ENCODE data around the gene ALKBH3. TPM values are rescaled to one million over a fixed set of nuclear protein-coding genes. Genes with fewer than 3 reads are reported as not detected.

Gene ALKBH3
- total and polyA plus RNA-seq, 2 of the 13 experiments (the other 11 are each of a cell fraction or from before 2014, with no cell fraction given) = 17.8 to 36.1 TPM

- no TSS peak for BruUV-seq (replicated peaks)
- Histone ChIP-seq H3K79me2 (ENCODE audit: insufficient read depth, low read length) (no peaks in the 10 kb centered on the region), H3K36me3 (replicated peaks in 1 of 2; ENCODE audit: control insufficient read depth in 1 of 2, insufficient read depth in 2 of 2, low read length in 2 of 2) (peaks cover 4 to 19% of the 10 kb centered on the region in 2 experiments), H4K20me1 (ENCODE audit: insufficient read depth, low read length) (no peaks in the 10 kb centered on the region), H3K9ac (ENCODE audit: insufficient read depth, low read depth, low read length) (no peak overlapping the region), H2AFZ (ENCODE audit: low read length) (no peak overlapping the region), H3K9me3 (ENCODE audit: low read length) (no peaks in the 10 kb centered on the region), H3K4me2 (ENCODE audit: low read depth, low read length) (no peak overlapping the region), H3K27ac (ENCODE audit: extremely low read length, insufficient read depth, low read length) (no peak overlapping the region), H3K4me3 (replicated peaks in 1 of 3; ENCODE audit: insufficient read depth in 1 of 3, low read depth in 2 of 3, low read length in 3 of 3) (no peak overlapping the region), H3K27me3 (ENCODE audit: control insufficient read depth in 1 of 2, insufficient read depth in 2 of 2, low read length in 2 of 2) (no peaks in the 10 kb centered on the region), H3K4me1 (ENCODE audit: insufficient read depth, low read length) (peaks cover 11% of the 10 kb centered on the region; the same call in 1 of the 2 replicates)
- in situ Hi-C loops (cut with HindIII; ENCODE audit: extremely low pct_ligation_motif_present, low pct_unique_long_range_greater_than_20kb) (no loop called here), intact Hi-C loops (cut with micrococcal nuclease; ENCODE audit: unreplicated experiment) (no loop called here)
- no peak for FAIRE-seq
- POLR2A ChIA-PET = no interaction called here
- ATAC-seq = no peak
- 100% methylated on average over 4 of the region's 4 CpGs for WGBS (ENCODE audit: low lambda C conversion rate)
- CTCF ChIA-PET (ENCODE audit: low intra/inter-chr PET ratio, low total read pairs) = no interaction called here
- DNase-seq (ENCODE audit: low spot score) = no peak
- no peak for TF ChIP-seq CREM (IDR thresholded peaks at IDR 0.05)
- no peak for TF ChIP-seq CREM (CRISPR knock-in tag; IDR thresholded peaks at IDR 0.05)
Observed at GRCh38 chr11:43832536-43832935, 48.1 kb upstream of the ALKBH3 start.

- ATAC-seq (no peak), DNase-seq (ENCODE audit: low spot score) (peak; percentile 33), FAIRE-seq (no peak)
- ChIA-PET POLR2A (no interaction called here), CTCF (ENCODE audit: low intra/inter-chr PET ratio, low total read pairs) (no interaction called here)
- in situ Hi-C loops (cut with HindIII; ENCODE audit: extremely low pct_ligation_motif_present, low pct_unique_long_range_greater_than_20kb) = no loop called here
- Histone ChIP-seq H4K20me1 (ENCODE audit: insufficient read depth, low read length) (no peaks in the 10 kb centered on the region), H3K4me3 (replicated peaks in 1 of 3; ENCODE audit: insufficient read depth in 1 of 3, low read depth in 2 of 3, low read length in 3 of 3) (no peak overlapping the region), H3K9ac (ENCODE audit: insufficient read depth, low read depth, low read length) (no peak overlapping the region), H3K9me3 (ENCODE audit: low read length) (no peaks in the 10 kb centered on the region), H3K79me2 (ENCODE audit: insufficient read depth, low read length) (no peaks in the 10 kb centered on the region), H3K4me1 (ENCODE audit: insufficient read depth, low read length) (peaks cover 11% of the 10 kb centered on the region; the same call in 1 of the 2 replicates), H3K36me3 (replicated peaks in 1 of 2; ENCODE audit: control insufficient read depth in 1 of 2, insufficient read depth in 2 of 2, low read length in 2 of 2) (peaks cover 4 to 21% of the 10 kb centered on the region in 2 experiments), H2AFZ (ENCODE audit: low read length) (no peak overlapping the region), H3K27me3 (ENCODE audit: control insufficient read depth in 1 of 2, insufficient read depth in 2 of 2, low read length in 2 of 2) (no peaks in the 10 kb centered on the region), H3K4me2 (ENCODE audit: low read depth, low read length) (no peak overlapping the region), H3K27ac (ENCODE audit: extremely low read length, insufficient read depth, low read length) (peak overlapping the region; percentile 11)
- TF ChIP-seq ZKSCAN1 (IDR thresholded peaks at IDR 0.05; ENCODE audit: low read length) (no peak), RFX3 (CRISPR knock-in tag; IDR thresholded peaks at IDR 0.05) (peak; percentile 70), CEBPB (IDR thresholded peaks at IDR 0.05; ENCODE audit: borderline replicate concordance, low read depth, low read length) (peak; percentile 70), KDM6A (CRISPR knock-in tag; IDR thresholded peaks at IDR 0.05; ENCODE audit: low read depth) (no peak), RFX1 (IDR thresholded peaks at IDR 0.05) (peak; percentile 64), ARID5B (CRISPR knock-in tag; IDR thresholded peaks at IDR 0.05) (peak; percentile 18; the same call in 1 of the 2 replicates)
- TF ChIP-seq, protein P1, sequence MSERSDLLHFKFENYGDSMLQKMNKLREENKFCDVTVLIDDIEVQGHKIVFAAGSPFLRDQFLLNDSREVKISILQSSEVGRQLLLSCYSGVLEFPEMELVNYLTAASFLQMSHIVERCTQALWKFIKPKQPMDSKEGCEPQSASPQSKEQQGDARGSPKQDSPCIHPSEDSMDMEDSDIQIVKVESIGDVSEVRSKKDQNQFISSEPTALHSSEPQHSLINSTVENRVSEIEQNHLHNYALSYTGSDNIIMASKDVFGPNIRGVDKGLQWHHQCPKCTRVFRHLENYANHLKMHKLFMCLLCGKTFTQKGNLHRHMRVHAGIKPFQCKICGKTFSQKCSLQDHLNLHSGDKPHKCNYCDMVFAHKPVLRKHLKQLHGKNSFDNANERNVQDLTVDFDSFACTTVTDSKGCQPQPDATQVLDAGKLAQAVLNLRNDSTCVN (CRISPR knock-in tag; IDR thresholded peaks at IDR 0.05; ENCODE audit: borderline replicate concordance) = no peak
- BruUV-seq (replicated peaks) = no TSS peak
- WGBS (ENCODE audit: low lambda C conversion rate) = 86% methylated on average over 1 of the region's 1 CpG
- intact Hi-C loops (cut with micrococcal nuclease; ENCODE audit: unreplicated experiment) = no loop called here
Observed at GRCh38 chr11:43833657-43834073, 47.0 kb upstream of the ALKBH3 start.
